Esophagus squamous epithelium (tissue), 4 donors: ENCODE measurements around the gene CHEK2.

Source experiments
- POLR2A ChIP-seq, 4 donors: fragments of 450-650 bp; IDR thresholded peaks; one replicate each; pipeline ENCODE4 v1.6.1; 2017; ENCODE audit warnings: antibody characterized with exemption in 4 of 4, mild to moderate bottlenecking in 4 of 4, moderate library complexity in 3 of 4
- TF ChIP-seq, protein P1 (sequence below), 6 experiments: fragments of 450-650 bp in 4 of 6; fragments of 200-600 bp in 2 of 6; sonication (generic) in 2 of 6; IDR thresholded peaks; one replicate each; pipeline ENCODE4 v1.5.1; 2016 to 2019; ENCODE audit warnings: antibody characterized with exemption in 6 of 6, mild to moderate bottlenecking in 4 of 6, moderate library complexity in 4 of 6

DNA sequence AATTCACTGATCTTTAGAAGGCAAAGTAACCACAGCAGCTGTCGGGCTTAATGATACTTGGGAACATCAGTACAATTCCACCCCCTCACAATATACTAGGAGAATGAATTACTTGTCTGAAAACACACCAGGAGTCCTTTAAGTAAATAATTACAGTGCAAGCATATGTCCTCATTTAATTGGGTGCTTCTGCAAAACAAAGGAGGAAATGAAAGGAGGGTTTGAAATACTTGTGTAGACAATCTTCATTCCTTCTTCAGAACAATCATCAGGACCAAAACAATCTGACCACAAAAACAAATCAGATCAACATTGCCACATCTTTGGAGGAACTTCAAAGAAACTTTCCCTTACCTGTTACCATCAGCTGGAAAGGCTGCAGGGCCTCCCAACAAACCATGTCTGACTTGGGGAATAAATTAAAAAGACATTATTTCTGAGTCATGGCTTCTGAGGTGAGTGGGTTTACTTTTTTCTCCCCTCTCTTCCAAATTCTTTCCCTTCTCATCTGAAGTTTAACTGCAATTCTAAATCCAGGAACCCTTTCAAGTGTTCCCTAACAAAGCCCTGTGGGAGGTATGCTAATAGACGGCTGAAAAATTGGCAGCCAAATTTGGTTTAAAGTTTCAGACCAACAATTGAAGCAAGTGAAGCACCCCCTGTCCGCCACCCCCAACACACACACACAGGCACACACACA lies 18.4 kb upstream of the CHEK2 start:
- TF ChIP-seq, protein P1, sequence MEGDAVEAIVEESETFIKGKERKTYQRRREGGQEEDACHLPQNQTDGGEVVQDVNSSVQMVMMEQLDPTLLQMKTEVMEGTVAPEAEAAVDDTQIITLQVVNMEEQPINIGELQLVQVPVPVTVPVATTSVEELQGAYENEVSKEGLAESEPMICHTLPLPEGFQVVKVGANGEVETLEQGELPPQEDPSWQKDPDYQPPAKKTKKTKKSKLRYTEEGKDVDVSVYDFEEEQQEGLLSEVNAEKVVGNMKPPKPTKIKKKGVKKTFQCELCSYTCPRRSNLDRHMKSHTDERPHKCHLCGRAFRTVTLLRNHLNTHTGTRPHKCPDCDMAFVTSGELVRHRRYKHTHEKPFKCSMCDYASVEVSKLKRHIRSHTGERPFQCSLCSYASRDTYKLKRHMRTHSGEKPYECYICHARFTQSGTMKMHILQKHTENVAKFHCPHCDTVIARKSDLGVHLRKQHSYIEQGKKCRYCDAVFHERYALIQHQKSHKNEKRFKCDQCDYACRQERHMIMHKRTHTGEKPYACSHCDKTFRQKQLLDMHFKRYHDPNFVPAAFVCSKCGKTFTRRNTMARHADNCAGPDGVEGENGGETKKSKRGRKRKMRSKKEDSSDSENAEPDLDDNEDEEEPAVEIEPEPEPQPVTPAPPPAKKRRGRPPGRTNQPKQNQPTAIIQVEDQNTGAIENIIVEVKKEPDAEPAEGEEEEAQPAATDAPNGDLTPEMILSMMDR (IDR thresholded peaks at IDR 0.05), result no peak
- TF ChIP-seq POLR2A (IDR thresholded peaks at IDR 0.05), result no peak
